Measurements from ENCODE around the gene VWA7.

VWA7 gene

DNA sequence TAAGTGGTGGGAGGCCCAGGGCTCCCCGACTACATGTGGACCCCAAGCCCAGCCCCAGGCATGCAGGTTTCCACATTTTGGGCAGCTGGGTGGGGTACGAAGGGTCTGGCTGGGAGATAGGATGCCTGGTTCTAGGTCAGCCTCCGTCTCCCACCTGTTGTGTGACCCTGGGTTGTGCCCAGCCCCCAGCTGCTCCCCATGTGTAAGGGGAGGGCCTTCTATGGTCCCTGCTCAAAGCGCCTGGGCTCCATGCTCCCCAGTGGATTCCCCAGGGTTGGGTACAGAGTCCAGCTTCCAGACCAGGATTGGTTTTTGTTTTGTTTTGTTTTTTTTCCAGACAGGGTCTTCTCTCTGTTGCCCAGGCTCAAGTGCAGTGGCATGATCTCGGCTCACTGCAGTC, 1.1 kb upstream of the VWA7 start:
- TF ChIP-seq POLR2AphosphoS5 (IDR thresholded peaks at IDR 0.05; ENCODE audit: low read depth, low read length) (no peak), FOXP2 (optimal IDR thresholded peaks at IDR 0.05; ENCODE audit: borderline replicate concordance, extremely low read depth, extremely low read length, insufficient read depth) (no peak), SIN3A (IDR thresholded peaks at IDR 0.05; ENCODE audit: borderline replicate concordance, insufficient read depth, low read length) (no peak), TAF1 (IDR thresholded peaks at IDR 0.05; ENCODE audit: borderline replicate concordance, insufficient read depth, low read length) (no peak)
- TF ChIP-seq, protein P1, sequence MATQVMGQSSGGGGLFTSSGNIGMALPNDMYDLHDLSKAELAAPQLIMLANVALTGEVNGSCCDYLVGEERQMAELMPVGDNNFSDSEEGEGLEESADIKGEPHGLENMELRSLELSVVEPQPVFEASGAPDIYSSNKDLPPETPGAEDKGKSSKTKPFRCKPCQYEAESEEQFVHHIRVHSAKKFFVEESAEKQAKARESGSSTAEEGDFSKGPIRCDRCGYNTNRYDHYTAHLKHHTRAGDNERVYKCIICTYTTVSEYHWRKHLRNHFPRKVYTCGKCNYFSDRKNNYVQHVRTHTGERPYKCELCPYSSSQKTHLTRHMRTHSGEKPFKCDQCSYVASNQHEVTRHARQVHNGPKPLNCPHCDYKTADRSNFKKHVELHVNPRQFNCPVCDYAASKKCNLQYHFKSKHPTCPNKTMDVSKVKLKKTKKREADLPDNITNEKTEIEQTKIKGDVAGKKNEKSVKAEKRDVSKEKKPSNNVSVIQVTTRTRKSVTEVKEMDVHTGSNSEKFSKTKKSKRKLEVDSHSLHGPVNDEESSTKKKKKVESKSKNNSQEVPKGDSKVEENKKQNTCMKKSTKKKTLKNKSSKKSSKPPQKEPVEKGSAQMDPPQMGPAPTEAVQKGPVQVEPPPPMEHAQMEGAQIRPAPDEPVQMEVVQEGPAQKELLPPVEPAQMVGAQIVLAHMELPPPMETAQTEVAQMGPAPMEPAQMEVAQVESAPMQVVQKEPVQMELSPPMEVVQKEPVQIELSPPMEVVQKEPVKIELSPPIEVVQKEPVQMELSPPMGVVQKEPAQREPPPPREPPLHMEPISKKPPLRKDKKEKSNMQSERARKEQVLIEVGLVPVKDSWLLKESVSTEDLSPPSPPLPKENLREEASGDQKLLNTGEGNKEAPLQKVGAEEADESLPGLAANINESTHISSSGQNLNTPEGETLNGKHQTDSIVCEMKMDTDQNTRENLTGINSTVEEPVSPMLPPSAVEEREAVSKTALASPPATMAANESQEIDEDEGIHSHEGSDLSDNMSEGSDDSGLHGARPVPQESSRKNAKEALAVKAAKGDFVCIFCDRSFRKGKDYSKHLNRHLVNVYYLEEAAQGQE (IDR thresholded peaks at IDR 0.05; ENCODE audit: insufficient read depth in 1 of 2, low read depth in 2 of 2, low read length in 2 of 2) = no peak

GRCh38 chr6:31777667-31778050, 531 bp upstream of the VWA7 start:
- TF ChIP-seq POLR2AphosphoS5 (IDR thresholded peaks at IDR 0.05; ENCODE audit: low read depth, low read length) (no peak; the same call in 1 of the 2 replicates), FOXP2 (optimal IDR thresholded peaks at IDR 0.05; ENCODE audit: borderline replicate concordance, extremely low read depth, extremely low read length, insufficient read depth) (no peak), SIN3A (IDR thresholded peaks at IDR 0.05; ENCODE audit: borderline replicate concordance, insufficient read depth, low read length) (no peak), TAF1 (IDR thresholded peaks at IDR 0.05; ENCODE audit: borderline replicate concordance, insufficient read depth, low read length) (no peak)
- TF ChIP-seq, protein P1 (IDR thresholded peaks at IDR 0.05; ENCODE audit: insufficient read depth in 1 of 2, low read depth in 2 of 2, low read length in 2 of 2) = no peak

DNA sequence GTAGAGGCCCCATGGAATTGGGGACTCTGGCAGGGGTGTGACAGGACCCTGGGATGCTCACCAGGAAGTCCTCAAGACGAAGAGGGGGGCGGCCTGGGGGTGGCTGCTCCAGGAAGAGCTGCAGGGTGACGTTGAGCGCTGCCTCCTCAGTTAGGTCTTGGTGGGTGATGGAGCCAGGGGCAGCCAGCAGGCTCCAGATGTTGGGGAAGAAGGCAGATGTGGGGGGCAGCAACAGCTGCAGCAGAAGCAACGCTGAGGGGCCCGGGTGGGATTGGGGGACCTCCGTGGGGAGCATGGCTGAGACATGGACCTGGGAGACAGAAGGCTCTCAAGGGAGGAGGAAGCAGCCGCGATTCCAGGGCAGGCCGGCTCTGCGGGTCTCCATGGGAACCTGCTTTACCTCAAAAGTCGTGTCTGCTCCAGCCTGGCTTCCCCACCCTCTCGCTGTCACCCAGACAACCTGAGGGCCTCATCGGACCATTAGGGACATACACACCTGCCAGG, 591 bp downstream of the VWA7 start:
- TF ChIP-seq POLR2AphosphoS5 (IDR thresholded peaks at IDR 0.05; ENCODE audit: low read depth, low read length) (no peak), SIN3A (IDR thresholded peaks at IDR 0.05; ENCODE audit: borderline replicate concordance, insufficient read depth, low read length) (no peak), FOXP2 (optimal IDR thresholded peaks at IDR 0.05; ENCODE audit: borderline replicate concordance, extremely low read depth, extremely low read length, insufficient read depth) (no peak), TAF1 (IDR thresholded peaks at IDR 0.05; ENCODE audit: borderline replicate concordance, insufficient read depth, low read length) (no peak)
- TF ChIP-seq, protein P1 (IDR thresholded peaks at IDR 0.05; ENCODE audit: insufficient read depth in 1 of 2, low read depth in 2 of 2, low read length in 2 of 2) = no peak

DNA sequence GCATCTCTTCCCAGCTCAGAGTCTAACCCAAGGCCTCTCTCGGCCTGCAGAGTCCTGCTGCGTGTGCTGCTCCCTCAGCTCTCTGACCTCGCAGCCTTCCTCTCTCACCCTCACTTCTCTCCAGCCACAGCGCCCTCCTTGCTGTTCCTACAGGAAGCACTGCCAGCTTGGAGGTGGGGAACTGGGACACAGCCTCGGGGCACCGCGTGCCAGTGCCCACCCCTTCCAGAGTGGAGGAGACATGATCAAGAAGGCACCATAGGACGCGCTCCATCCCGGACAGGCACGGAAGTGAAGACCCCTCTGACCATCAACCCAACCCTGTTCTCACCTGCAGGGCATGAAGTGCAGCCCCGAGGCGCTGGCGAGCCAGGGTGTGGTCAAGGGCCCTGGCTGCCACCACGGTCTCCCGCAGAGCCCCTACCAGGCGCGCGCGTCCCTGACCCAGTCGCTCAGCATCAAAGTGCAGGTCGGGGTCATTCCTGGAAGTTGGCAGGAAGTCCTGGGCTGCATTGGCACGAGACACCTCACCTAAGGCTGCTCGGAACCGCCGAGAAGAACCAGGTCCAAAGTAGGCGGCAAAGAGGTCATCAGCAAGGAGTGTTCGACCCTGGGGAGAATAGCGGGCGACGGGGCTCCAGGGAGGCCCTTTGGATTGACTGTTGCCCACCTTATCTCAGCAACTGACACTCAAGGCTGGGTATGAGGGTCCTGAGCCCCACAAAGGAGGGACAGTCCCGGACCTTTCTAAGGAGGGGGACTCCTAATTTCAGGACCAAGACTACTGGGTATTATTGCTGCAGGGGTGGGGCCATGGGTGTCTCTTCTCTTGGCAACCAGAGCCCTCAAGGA, 1.3 kb downstream of the VWA7 start:
- TF ChIP-seq, protein P1 (IDR thresholded peaks at IDR 0.05; ENCODE audit: insufficient read depth in 1 of 2, low read depth in 2 of 2, low read length in 2 of 2) = no peak
- TF ChIP-seq SIN3A (IDR thresholded peaks at IDR 0.05; ENCODE audit: borderline replicate concordance, insufficient read depth, low read length) = no peak
- no peak for TF ChIP-seq FOXP2 (optimal IDR thresholded peaks at IDR 0.05; ENCODE audit: borderline replicate concordance, extremely low read depth, extremely low read length, insufficient read depth)
- no peak for TF ChIP-seq TAF1 (IDR thresholded peaks at IDR 0.05; ENCODE audit: borderline replicate concordance, insufficient read depth, low read length)
- TF ChIP-seq POLR2AphosphoS5 (IDR thresholded peaks at IDR 0.05; ENCODE audit: low read depth, low read length) = no peak

Data from PFSK-1 (cell line).